Natural killer cell (primary cell): Measurements from ENCODE around the gene TLK1. TPM values are rescaled to one million over a fixed set of nuclear protein-coding genes. Genes with fewer than 3 reads are reported as not detected.

Experiments used
- ATAC-seq, 3 donors: fragments of 150-1000 bp in 2 of 3; fragments of 200-7000 bp in 1 of 3; cut with Tn5 transposase; 1 replicate in 1 of 3; 2 replicates in 2 of 3; pipeline ENCODE4 v1.10.0; 2021; ENCODE audit warnings: mild to moderate bottlenecking in 2 of 3, moderate library complexity in 2 of 3
- DNase-seq, 2 donors: peaks; one replicate each; pipeline versions ENCODE4 v3.0.0 to v3.0.0-alpha.2; 2013 to 2021; ENCODE audit warnings: mixed read lengths in 1 of 2
- H3K27ac ChIP-seq: one replicate; pipeline ENCODE4 v1.5.1; 2013; ENCODE audit warnings: mild to moderate bottlenecking, low read length
- H3K27me3 ChIP-seq: one replicate; pipeline ENCODE4 v1.6.1; 2013; ENCODE audit warnings: low read length; ENCODE audit not compliant: control insufficient read depth, insufficient read depth
- H3K36me3 ChIP-seq: one replicate; pipeline ENCODE4 v1.6.1; 2013; ENCODE audit warnings: low read length; ENCODE audit not compliant: control insufficient read depth, insufficient read depth
- H3K4me1 ChIP-seq: one replicate; pipeline ENCODE4 v1.6.1; 2013; ENCODE audit warnings: low read length; ENCODE audit not compliant: control insufficient read depth, insufficient read depth
- H3K4me3 ChIP-seq: one replicate; pipeline ENCODE4 v1.5.1; 2013; ENCODE audit warnings: low read length
- H3K9me3 ChIP-seq: one replicate; pipeline ENCODE4 v1.6.1; 2013; ENCODE audit warnings: low read length; ENCODE audit not compliant: control insufficient read depth, insufficient read depth
- H3K27ac Mint-ChIP-seq, 2 donors: one replicate each; pipeline ENCODE4 v1.8.0; 2022; ENCODE audit warnings: mild to moderate bottlenecking in 2 of 2, mixed read lengths in 2 of 2, moderate library complexity in 1 of 2
- H3K27me3 Mint-ChIP-seq, 2 donors: one replicate each; pipeline ENCODE4 v1.8.0; 2022; ENCODE audit warnings: low read depth in 2 of 2, mixed read lengths in 2 of 2
- H3K36me3 Mint-ChIP-seq: one replicate; pipeline ENCODE4 v1.8.0; 2022; ENCODE audit warnings: mixed read lengths
- H3K4me1 Mint-ChIP-seq, 2 donors: one replicate each; pipeline ENCODE4 v1.8.0; 2022; ENCODE audit warnings: mixed read lengths in 2 of 2
- H3K4me3 Mint-ChIP-seq: one replicate; pipeline ENCODE4 v1.8.0; 2022; ENCODE audit warnings: mild to moderate bottlenecking, moderate library complexity, mixed read lengths
- H3K9me3 Mint-ChIP-seq, 2 donors: one replicate each; pipeline ENCODE4 v1.8.0; 2022; ENCODE audit warnings: mixed read lengths in 2 of 2
- WGBS: methylation state at CpG from one replicate; pipeline ENCODE4 v1.1.7; 2013; ENCODE audit warnings: missing lambda C conversion rate; ENCODE audit not compliant: insufficient coverage; 5-methylcytosine and 5-hydroxymethylcytosine counted together
- intact Hi-C: fragments of 100-400 bp; cut with micrococcal nuclease; formaldehyde crosslinking; loops from one replicate; pipeline ENCODE4 v1.14.2; 2022
- total RNA-seq, 4 donors: library from RNA; stranded (reverse); fragments of 120-200 nt in 1 of 4; gene quantifications; one replicate each; pipeline versions ENCODE4 v1.2.3 to v1.2.4, GENCODE V29; 2013 to 2022
- TF ChIP-seq, protein P1 (sequence below): fragments of 200-600 bp; IDR thresholded peaks from one replicate; pipeline ENCODE4 v1.8.0; 2022; ENCODE audit warnings: antibody characterized with exemption

Gene TLK1
- total RNA-seq, 3 donors from 2014 or later (not counting 1 experiment from before 2014, with no cell fraction given) = 90.9 to 101 (median 91.2) TPM

DNA sequence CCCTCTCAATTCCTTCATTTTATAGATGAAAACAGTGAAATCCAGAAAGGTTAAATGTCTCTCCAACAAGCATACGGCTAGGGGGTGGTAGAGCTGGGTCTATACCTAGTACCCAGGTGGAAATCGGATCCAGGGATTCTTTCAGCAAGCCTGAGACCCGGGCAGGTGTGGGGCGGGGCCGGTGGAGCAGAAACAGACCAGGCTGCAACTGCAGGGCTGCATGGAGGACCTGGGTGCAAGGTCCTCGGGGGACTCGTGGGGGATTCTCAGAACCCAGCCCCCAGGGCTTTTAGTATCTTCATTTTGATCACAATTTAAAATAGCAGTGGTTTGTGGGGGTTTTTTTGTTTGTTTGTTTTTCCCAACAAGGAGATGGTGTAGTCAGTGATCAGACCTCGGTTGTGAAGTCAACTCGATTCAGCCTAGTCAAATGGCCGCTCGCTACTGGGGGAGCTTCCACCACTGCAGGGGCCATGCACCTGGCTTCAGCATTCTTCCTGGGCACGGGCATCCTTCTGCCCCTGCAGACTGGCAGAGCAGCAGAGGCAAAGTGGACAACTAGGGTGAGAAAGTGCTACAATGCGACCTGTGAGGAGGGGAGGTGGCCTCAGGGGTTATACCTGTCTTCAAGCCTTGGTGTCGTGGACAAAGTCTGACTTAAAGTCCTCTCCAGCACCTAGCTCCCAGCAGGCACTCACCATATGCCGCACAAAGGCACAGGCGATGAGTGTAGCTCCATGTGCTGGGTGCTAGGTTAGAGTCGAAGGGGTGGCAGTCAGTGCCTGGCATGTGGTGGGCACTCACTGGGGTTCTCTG lies 185.4 kb downstream of the TLK1 start:
- no peak overlapping the region for H3K27ac Mint-ChIP-seq
- Histone ChIP-seq H3K4me3 (no peak overlapping the region), H3K27me3 (no peaks in the 10 kb centered on the region), H3K4me1 (peaks cover 11% of the 10 kb centered on the region), H3K27ac (no peak overlapping the region), H3K9me3 (no peaks in the 10 kb centered on the region), H3K36me3 (no peaks in the 10 kb centered on the region)
- WGBS = 89% methylated on average over 17 of the region's 17 CpGs
- intact Hi-C loops = loop anchor here (10.0 kb wide), 1 partner anchor 269 kb away; no protein-coding TSS in a partner anchor
- H3K36me3 Mint-ChIP-seq = no peaks in the 10 kb centered on the region
- H3K4me3 Mint-ChIP-seq = peak overlapping the region; percentile 41
- ATAC-seq = no peak
- H3K9me3 Mint-ChIP-seq = no peaks in the 10 kb centered on the region
- peaks cover 0 to 15% of the 10 kb centered on the region in 2 donors for H3K27me3 Mint-ChIP-seq
- peaks cover 11 to 13% of the 10 kb centered on the region in 2 donors for H3K4me1 Mint-ChIP-seq
- no peak for DNase-seq
- TF ChIP-seq, protein P1, sequence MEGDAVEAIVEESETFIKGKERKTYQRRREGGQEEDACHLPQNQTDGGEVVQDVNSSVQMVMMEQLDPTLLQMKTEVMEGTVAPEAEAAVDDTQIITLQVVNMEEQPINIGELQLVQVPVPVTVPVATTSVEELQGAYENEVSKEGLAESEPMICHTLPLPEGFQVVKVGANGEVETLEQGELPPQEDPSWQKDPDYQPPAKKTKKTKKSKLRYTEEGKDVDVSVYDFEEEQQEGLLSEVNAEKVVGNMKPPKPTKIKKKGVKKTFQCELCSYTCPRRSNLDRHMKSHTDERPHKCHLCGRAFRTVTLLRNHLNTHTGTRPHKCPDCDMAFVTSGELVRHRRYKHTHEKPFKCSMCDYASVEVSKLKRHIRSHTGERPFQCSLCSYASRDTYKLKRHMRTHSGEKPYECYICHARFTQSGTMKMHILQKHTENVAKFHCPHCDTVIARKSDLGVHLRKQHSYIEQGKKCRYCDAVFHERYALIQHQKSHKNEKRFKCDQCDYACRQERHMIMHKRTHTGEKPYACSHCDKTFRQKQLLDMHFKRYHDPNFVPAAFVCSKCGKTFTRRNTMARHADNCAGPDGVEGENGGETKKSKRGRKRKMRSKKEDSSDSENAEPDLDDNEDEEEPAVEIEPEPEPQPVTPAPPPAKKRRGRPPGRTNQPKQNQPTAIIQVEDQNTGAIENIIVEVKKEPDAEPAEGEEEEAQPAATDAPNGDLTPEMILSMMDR = no peak

GRCh38 chr2:170974304-170974993 lies 186.2 kb downstream of the TLK1 start:
- DNase-seq (peak in 1 of 2 donors; percentile 21), ATAC-seq (no peak)
- TF ChIP-seq, protein P1 = no peak
- intact Hi-C loops = loop anchor here (10.0 kb wide), 1 partner anchor 270 kb away; no protein-coding TSS in a partner anchor
- H3K36me3 Mint-ChIP-seq = no peaks in the 10 kb centered on the region
- WGBS = 93% methylated on average over 9 of the region's 11 CpGs
- no peaks in the 10 kb centered on the region for H3K36me3 ChIP-seq
- no peak overlapping the region for H3K4me3 ChIP-seq
- peaks cover 11 to 13% of the 10 kb centered on the region in 2 donors for H3K4me1 Mint-ChIP-seq
- H3K4me1 ChIP-seq = peaks cover 11% of the 10 kb centered on the region
- no peaks in the 10 kb centered on the region for H3K9me3 ChIP-seq
- H3K9me3 Mint-ChIP-seq = no peaks in the 10 kb centered on the region
- H3K27ac Mint-ChIP-seq = no peak overlapping the region
- peak overlapping the region; percentile 74 for H3K4me3 Mint-ChIP-seq
- peaks cover 0 to 8% of the 10 kb centered on the region in 2 donors for H3K27me3 Mint-ChIP-seq
- no peaks in the 10 kb centered on the region for H3K27me3 ChIP-seq
- no peak overlapping the region for H3K27ac ChIP-seq

DNA sequence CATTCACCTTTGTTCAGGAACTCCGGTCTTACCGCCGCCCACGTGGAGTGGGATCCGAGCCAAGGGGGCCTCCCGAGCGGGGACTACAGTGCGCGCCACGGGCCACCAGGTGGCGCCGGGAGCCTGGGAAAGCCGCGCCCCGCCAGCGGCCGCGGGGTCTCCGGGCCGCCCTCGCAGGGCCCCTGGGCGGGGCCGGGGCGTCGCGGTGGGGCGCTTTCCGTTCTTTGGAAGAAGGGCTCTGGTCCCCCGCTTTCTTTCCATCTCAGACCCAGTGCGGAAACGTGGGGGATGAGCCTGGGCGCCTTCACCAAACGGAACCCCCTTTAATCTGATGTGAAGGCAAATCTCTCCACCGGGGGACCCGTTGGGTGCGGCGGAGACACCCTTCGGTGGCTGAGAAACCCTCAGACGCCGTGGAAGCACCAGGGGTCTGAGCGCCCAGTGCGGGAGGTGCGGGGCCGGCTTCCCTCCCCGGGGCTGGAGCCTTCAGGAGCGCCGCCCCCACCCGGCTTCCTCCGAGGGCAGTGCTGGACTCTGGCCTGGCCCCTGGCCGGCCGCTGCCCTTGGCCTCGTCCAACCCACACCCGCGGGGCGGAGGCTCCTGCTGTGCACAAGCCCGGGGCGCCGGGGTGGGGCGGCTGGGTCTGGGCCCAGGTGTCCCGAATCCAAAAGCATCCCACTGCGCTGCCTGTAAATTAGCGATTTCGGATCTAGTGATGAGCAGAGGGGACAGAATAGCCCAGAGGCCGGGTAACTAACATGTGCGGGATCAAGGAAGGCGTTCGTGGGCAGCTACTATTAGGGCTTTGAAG lies 187.0 kb downstream of the TLK1 start:
- H3K9me3 ChIP-seq = no peaks in the 10 kb centered on the region
- TF ChIP-seq, protein P1 = peak; percentile 95
- Mint-ChIP-seq H3K27me3 (peaks cover 0 to 3% of the 10 kb centered on the region in 2 donors), H3K4me1 (peaks cover 11 to 13% of the 10 kb centered on the region in 2 donors), H3K27ac (peak overlapping the region in 1 of 2 donors; percentile 53), H3K4me3 (peak overlapping the region; percentile 87), H3K9me3 (no peaks in the 10 kb centered on the region), H3K36me3 (no peaks in the 10 kb centered on the region)
- H3K27me3 ChIP-seq = no peaks in the 10 kb centered on the region
- no peaks in the 10 kb centered on the region for H3K36me3 ChIP-seq
- peak; percentile 83 to 95 for DNase-seq
- 10% methylated on average over 67 of the region's 67 CpGs for WGBS
- peak; percentile 98 to 99 (median 99) for ATAC-seq
- peak overlapping the region; percentile 92 for H3K4me3 ChIP-seq
- intact Hi-C loops = loop anchor here (1.0 to 10.0 kb wide), 4 partner anchors 113 to 443 kb away; no protein-coding TSS in a partner anchor
- H3K27ac ChIP-seq = peak overlapping the region; percentile 43
- H3K4me1 ChIP-seq = peaks cover 11% of the 10 kb centered on the region
